Immature natural killer cell (primary cell): ENCODE measurements around the gene SIGMAR1. TPM values are rescaled to one million over a fixed set of nuclear protein-coding genes. Genes with fewer than 3 reads are reported as not detected.
A peak's percentile ranks its signal among the peaks of the same experiment; 100 is the strongest.

ENCODE experiments used
- DNase-seq, 3 donors: peaks; one replicate each; pipeline ENCODE4 v3.0.0; 2022; ENCODE audit warnings: mixed read lengths in 1 of 3
- H3K27ac Mint-ChIP-seq, 6 donors: one replicate each; pipeline ENCODE4 v1.8.0; 2020; ENCODE audit warnings: mixed read lengths in 6 of 6, mild to moderate bottlenecking in 5 of 6, inconsistent platforms in 4 of 6, moderate library complexity in 3 of 6
- H3K27me3 Mint-ChIP-seq, 3 donors: one replicate each; pipeline ENCODE4 v1.8.0; 2020 to 2021; ENCODE audit warnings: low read depth in 3 of 3, mild to moderate bottlenecking in 3 of 3, mixed read lengths in 3 of 3, moderate library complexity in 3 of 3, inconsistent platforms in 1 of 3
- H3K36me3 Mint-ChIP-seq, 3 donors: one replicate each; pipeline ENCODE4 v1.8.0; 2020; ENCODE audit warnings: mixed read lengths in 3 of 3, inconsistent platforms in 2 of 3, mild to moderate bottlenecking in 2 of 3
- H3K4me1 Mint-ChIP-seq, 2 donors: one replicate each; pipeline ENCODE4 v1.8.0; 2020; ENCODE audit warnings: inconsistent platforms in 2 of 2, mild to moderate bottlenecking in 2 of 2, mixed read lengths in 2 of 2, moderate library complexity in 1 of 2
- H3K4me3 Mint-ChIP-seq, 5 donors: one replicate each; pipeline ENCODE4 v1.8.0; 2020; ENCODE audit warnings: mild to moderate bottlenecking in 5 of 5, mixed read lengths in 5 of 5, inconsistent platforms in 3 of 5, moderate library complexity in 3 of 5
- H3K9me3 Mint-ChIP-seq, 6 donors: one replicate each; pipeline ENCODE4 v1.8.0; 2020; ENCODE audit warnings: mild to moderate bottlenecking in 6 of 6, mixed read lengths in 6 of 6, inconsistent platforms in 4 of 6, moderate library complexity in 3 of 6
- polyA plus RNA-seq, 3 donors: library from polyadenylated mRNA; unstranded; fragments of 300-500 nt; fragmentation: Illumina TruSeq; gene quantifications; one replicate each; pipeline ENCODE4 v1.2.3, GENCODE V29; 2021

SIGMAR1 gene
- polyA plus RNA-seq = 100 to 1,000 TPM in 1 of 3 donors, 10 to 100 TPM in 2; 75.8 to 135 (median 85.2) TPM

GRCh38 chr9:34637356-34638137 is at the start of gene SIGMAR1:
SIGMAR1 (minus strand) TSS chr9:34637787; CDS start chr9:34637697, 90 bp downstream.
- peak within 1 kb of the TSS; percentile 92 to 97 (median 93) for H3K27ac Mint-ChIP-seq
- peaks cover 0 to 3% (median 0%) of the 10 kb centered on the region in 3 donors for H3K27me3 Mint-ChIP-seq
- peaks cover 32 to 44% of the 10 kb centered on the region in 2 donors for H3K4me1 Mint-ChIP-seq

GRCh38 chr9:34686732-34687131 is 49.1 kb upstream of the SIGMAR1 start:
- no peak overlapping the region for H3K27ac Mint-ChIP-seq
- H3K4me1 Mint-ChIP-seq = peaks cover 0 to 2% of the 10 kb centered on the region in 2 donors
- no peak overlapping the region for H3K4me3 Mint-ChIP-seq
- no peaks in the 10 kb centered on the region for H3K27me3 Mint-ChIP-seq
- H3K36me3 Mint-ChIP-seq = peaks cover 0 to 3% (median 0%) of the 10 kb centered on the region in 3 donors
- H3K9me3 Mint-ChIP-seq = no peaks in the 10 kb centered on the region
- no peak for DNase-seq

More at GRCh38 chr9:34637356-34638137, at the start of gene SIGMAR1:
- peaks cover 0 to 3% (median 0%) of the 10 kb centered on the region in 3 donors for H3K36me3 Mint-ChIP-seq
- peak within 1 kb of the TSS; percentile 87 to 91 (median 89) for H3K4me3 Mint-ChIP-seq
- peak; percentile 95 to 96 (median 96) for DNase-seq
- H3K9me3 Mint-ChIP-seq = no peaks in the 10 kb centered on the region

- H3K4me1 Mint-ChIP-seq = peaks cover 0 to 2% of the 10 kb centered on the region in 2 donors
- no peak overlapping the region for H3K4me3 Mint-ChIP-seq
- peaks cover 0 to 3% (median 0%) of the 10 kb centered on the region in 3 donors for H3K36me3 Mint-ChIP-seq
- H3K27me3 Mint-ChIP-seq = peaks cover 0 to 2% (median 2%) of the 10 kb centered on the region in 3 donors
- DNase-seq = no peak
- no peaks in the 10 kb centered on the region for H3K9me3 Mint-ChIP-seq
- H3K27ac Mint-ChIP-seq = no peak overlapping the region
These were observed 48.6 kb upstream of the SIGMAR1 start for GRCh38 chr9:34686231-34686630.

- Mint-ChIP-seq H3K36me3 (peaks cover 0 to 3% (median 0%) of the 10 kb centered on the region in 3 donors), H3K4me1 (peaks cover 0 to 2% of the 10 kb centered on the region in 2 donors), H3K9me3 (no peaks in the 10 kb centered on the region), H3K27me3 (peaks cover 2 to 4% (median 2%) of the 10 kb centered on the region in 3 donors), H3K4me3 (no peak overlapping the region), H3K27ac (no peak overlapping the region)
- no peak for DNase-seq
These were observed 48.0 kb upstream of the SIGMAR1 start for GRCh38 chr9:34685591-34685990.

GRCh38 chr9:34684816-34685215 is 47.2 kb upstream of the SIGMAR1 start:
- Mint-ChIP-seq H3K4me3 (no peak overlapping the region), H3K36me3 (peaks cover 0 to 3% (median 0%) of the 10 kb centered on the region in 3 donors), H3K27ac (no peak overlapping the region), H3K4me1 (peaks cover 0 to 2% of the 10 kb centered on the region in 2 donors), H3K27me3 (peaks cover 2 to 4% (median 2%) of the 10 kb centered on the region in 3 donors), H3K9me3 (no peaks in the 10 kb centered on the region)
- no peak for DNase-seq

- no peak overlapping the region for H3K27ac Mint-ChIP-seq
- H3K9me3 Mint-ChIP-seq = no peaks in the 10 kb centered on the region
- peaks cover 0 to 3% (median 0%) of the 10 kb centered on the region in 3 donors for H3K36me3 Mint-ChIP-seq
- no peak for DNase-seq
- no peak overlapping the region for H3K4me3 Mint-ChIP-seq
- H3K27me3 Mint-ChIP-seq = peaks cover 2 to 4% (median 2%) of the 10 kb centered on the region in 3 donors
- H3K4me1 Mint-ChIP-seq = peaks cover 0 to 2% of the 10 kb centered on the region in 2 donors
These were observed 46.6 kb upstream of the SIGMAR1 start for GRCh38 chr9:34684145-34684544.

GRCh38 chr9:34675869-34676268 is 38.3 kb upstream of the SIGMAR1 start:
- H3K27me3 Mint-ChIP-seq = peaks cover 0 to 2% (median 1%) of the 10 kb centered on the region in 3 donors
- DNase-seq = no peak
- no peaks in the 10 kb centered on the region for H3K36me3 Mint-ChIP-seq
- H3K27ac Mint-ChIP-seq = no peak overlapping the region
- H3K4me3 Mint-ChIP-seq = no peak overlapping the region
- no peaks in the 10 kb centered on the region for H3K4me1 Mint-ChIP-seq
- H3K9me3 Mint-ChIP-seq = no peaks in the 10 kb centered on the region

- H3K4me3 Mint-ChIP-seq = no peak overlapping the region
- no peak overlapping the region for H3K27ac Mint-ChIP-seq
- peaks cover 0 to 1% (median 0%) of the 10 kb centered on the region in 3 donors for H3K27me3 Mint-ChIP-seq
- DNase-seq = peak; percentile 17 to 28 (median 23)
- H3K9me3 Mint-ChIP-seq = no peaks in the 10 kb centered on the region
- no peaks in the 10 kb centered on the region for H3K36me3 Mint-ChIP-seq
- no peaks in the 10 kb centered on the region for H3K4me1 Mint-ChIP-seq
These were observed 37.6 kb upstream of the SIGMAR1 start for GRCh38 chr9:34675048-34675714.

- H3K27ac Mint-ChIP-seq = no peak overlapping the region
- DNase-seq = no peak
- H3K9me3 Mint-ChIP-seq = peaks cover 0 to 2% (median 0%) of the 10 kb centered on the region in 6 donors
- no peaks in the 10 kb centered on the region for H3K36me3 Mint-ChIP-seq
- no peaks in the 10 kb centered on the region for H3K4me1 Mint-ChIP-seq
- H3K27me3 Mint-ChIP-seq = peaks cover 0 to 1% (median 0%) of the 10 kb centered on the region in 3 donors
- no peak overlapping the region for H3K4me3 Mint-ChIP-seq
These were observed 36.9 kb upstream of the SIGMAR1 start for GRCh38 chr9:34674440-34674839.

GRCh38 chr9:34671307-34671706 is 33.7 kb upstream of the SIGMAR1 start:
- no peaks in the 10 kb centered on the region for H3K36me3 Mint-ChIP-seq
- no peak for DNase-seq
- peaks cover 0 to 2% (median 0%) of the 10 kb centered on the region in 6 donors for H3K9me3 Mint-ChIP-seq
- H3K4me3 Mint-ChIP-seq = no peak overlapping the region
- peaks cover 0 to 1% (median 0%) of the 10 kb centered on the region in 3 donors for H3K27me3 Mint-ChIP-seq
- no peak overlapping the region for H3K27ac Mint-ChIP-seq
- no peaks in the 10 kb centered on the region for H3K4me1 Mint-ChIP-seq

- Mint-ChIP-seq H3K27ac (peak overlapping the region in 2 of 6 donors; percentile 46 to 61), H3K4me1 (peaks cover 4 to 7% of the 10 kb centered on the region in 2 donors), H3K9me3 (peaks cover 0 to 2% (median 0%) of the 10 kb centered on the region in 6 donors), H3K27me3 (peaks cover 1 to 9% (median 7%) of the 10 kb centered on the region in 3 donors), H3K36me3 (no peaks in the 10 kb centered on the region), H3K4me3 (no peak overlapping the region)
- DNase-seq = no peak
These were observed 32.4 kb upstream of the SIGMAR1 start for GRCh38 chr9:34669809-34670562.

GRCh38 chr9:34665381-34666250 is 28.0 kb upstream of the SIGMAR1 start:
- H3K36me3 Mint-ChIP-seq = peaks cover 0 to 7% (median under 1%) of the 10 kb centered on the region in 3 donors
- peaks cover 13 to 18% of the 10 kb centered on the region in 2 donors for H3K4me1 Mint-ChIP-seq
- peaks cover 0 to 2% (median 0%) of the 10 kb centered on the region in 6 donors for H3K9me3 Mint-ChIP-seq
- H3K27me3 Mint-ChIP-seq = peaks cover 3 to 11% (median 7%) of the 10 kb centered on the region in 3 donors
- peak; percentile 85 to 87 (median 85) for DNase-seq
- peak overlapping the region; percentile 87 to 96 (median 94) for H3K27ac Mint-ChIP-seq
- peak overlapping the region; percentile 82 to 91 (median 88) for H3K4me3 Mint-ChIP-seq
